ENCODE measurements around the gene C1QTNF1. TPM values are rescaled to one million over a fixed set of nuclear protein-coding genes. Genes with fewer than 3 reads are reported as not detected.

C1QTNF1 gene
- total and polyA plus RNA-seq, 9 of the 15 experiments (the other 6 are each of a cell fraction or from before 2014, with no cell fraction given) = 0.09 TPM; not detected in 8

GRCh38 chr17:79053251-79053925, 29.4 kb downstream of the C1QTNF1 start:
- BruUV-seq (replicated peaks) = no TSS peak
- TF ChIP-seq ARID2 (IDR thresholded peaks at IDR 0.05) = no peak
- TF ChIP-seq TBL1XR1 (IDR thresholded peaks at IDR 0.05; ENCODE audit: low read length in 2 of 2) = no peak
- no peak for TF ChIP-seq RBM15 (IDR thresholded peaks at IDR 0.05; ENCODE audit: insufficient read depth, low read length)
- TF ChIP-seq KDM2B (CRISPR knock-in tag; IDR thresholded peaks at IDR 0.05) = no peak
- no peak for TF ChIP-seq ZNF12 (CRISPR knock-in tag; IDR thresholded peaks at IDR 0.05)
- TF ChIP-seq SETDB1 (IDR thresholded peaks at IDR 0.05; ENCODE audit: low read length) = no peak
- TF ChIP-seq ZFX (CRISPR knock-in tag; IDR thresholded peaks at IDR 0.05) = no peak
- Histone ChIP-seq H3K79me2 (ENCODE audit: control insufficient read depth, insufficient read depth, low read length) (no peaks in the 10 kb centered on the region), H3K9me1 (ENCODE audit: control insufficient read depth, insufficient read depth, low read length) (no peaks in the 10 kb centered on the region), H3K4me1 (replicated peaks in 1 of 2; ENCODE audit: control insufficient read depth in 2 of 2, insufficient read depth in 2 of 2, low read length in 2 of 2) (peaks cover under 1 to 4% of the 10 kb centered on the region in 2 experiments; a peak in 3 of 5 replicates), H3K9me3 (replicated peaks; ENCODE audit: control insufficient read depth, insufficient read depth, low read depth, low read length) (no peaks in the 10 kb centered on the region), H2AFZ (ENCODE audit: low read depth, low read length) (no peak overlapping the region), H3K36me3 (ENCODE audit: control insufficient read depth, insufficient read depth, low read length) (no peaks in the 10 kb centered on the region), H3K4me3 (no peak overlapping the region), H4K20me1 (replicated peaks; ENCODE audit: control insufficient read depth, insufficient read depth, low read length) (no peaks in the 10 kb centered on the region), H3K4me2 (ENCODE audit: insufficient read depth, low read length) (no peak overlapping the region), H3K27me3 (ENCODE audit: control insufficient read depth in 2 of 2, insufficient read depth in 2 of 2, low read length in 2 of 2) (peaks cover 9 to 27% of the 10 kb centered on the region in 2 experiments; a peak in 4 of 5 replicates), H3K9ac (ENCODE audit: insufficient read depth in 1 of 2, low read depth in 2 of 2, low read length in 2 of 2) (no peak overlapping the region), H3K27ac (ENCODE audit: extremely low read depth, low read depth, low read length) (no peak overlapping the region)
- no peak for ATAC-seq
- in situ Hi-C loops (cut with MboI) = loop anchor here (25.0 kb wide), 1 partner anchor 334 kb away; no protein-coding TSS in a partner anchor
- ChIA-PET CTCF (ENCODE audit: low intra/inter-chr PET ratio) (no interaction called here), POLR2A (no interaction called here)
- FAIRE-seq = no peak
- intact Hi-C loops (cut with micrococcal nuclease) = no loop called here
- no peak for DNase-seq (ENCODE audit: extremely low read depth in 1 of 4, low spot score in 3 of 4)
- WGBS (ENCODE audit: insufficient coverage, low coverage, missing lambda C conversion rate) = 0% methylated on average over 2 of the region's 2 CpGs

Measured in K562 (cell line).